Natural killer cell (primary cell): ENCODE data around the gene MRGPRE. TPM values are rescaled to one million over a fixed set of nuclear protein-coding genes. Genes with fewer than 3 reads are reported as not detected.

ENCODE experiments used
- ATAC-seq, 3 donors: fragments of 150-1000 bp in 2 of 3; fragments of 200-7000 bp in 1 of 3; cut with Tn5 transposase; 1 replicate in 1 of 3; 2 replicates in 2 of 3; pipeline ENCODE4 v1.10.0; 2021; ENCODE audit warnings: mild to moderate bottlenecking in 2 of 3, moderate library complexity in 2 of 3
- DNase-seq, 2 donors: peaks; one replicate each; pipeline versions ENCODE4 v3.0.0 to v3.0.0-alpha.2; 2013 to 2021; ENCODE audit warnings: mixed read lengths in 1 of 2
- H3K27ac ChIP-seq: one replicate; pipeline ENCODE4 v1.5.1; 2013; ENCODE audit warnings: mild to moderate bottlenecking, low read length
- H3K27me3 ChIP-seq: one replicate; pipeline ENCODE4 v1.6.1; 2013; ENCODE audit warnings: low read length; ENCODE audit not compliant: control insufficient read depth, insufficient read depth
- H3K36me3 ChIP-seq: one replicate; pipeline ENCODE4 v1.6.1; 2013; ENCODE audit warnings: low read length; ENCODE audit not compliant: control insufficient read depth, insufficient read depth
- H3K4me1 ChIP-seq: one replicate; pipeline ENCODE4 v1.6.1; 2013; ENCODE audit warnings: low read length; ENCODE audit not compliant: control insufficient read depth, insufficient read depth
- H3K4me3 ChIP-seq: one replicate; pipeline ENCODE4 v1.5.1; 2013; ENCODE audit warnings: low read length
- H3K9me3 ChIP-seq: one replicate; pipeline ENCODE4 v1.6.1; 2013; ENCODE audit warnings: low read length; ENCODE audit not compliant: control insufficient read depth, insufficient read depth
- H3K27ac Mint-ChIP-seq, 2 donors: one replicate each; pipeline ENCODE4 v1.8.0; 2022; ENCODE audit warnings: mild to moderate bottlenecking in 2 of 2, mixed read lengths in 2 of 2, moderate library complexity in 1 of 2
- H3K27me3 Mint-ChIP-seq, 2 donors: one replicate each; pipeline ENCODE4 v1.8.0; 2022; ENCODE audit warnings: low read depth in 2 of 2, mixed read lengths in 2 of 2
- H3K36me3 Mint-ChIP-seq: one replicate; pipeline ENCODE4 v1.8.0; 2022; ENCODE audit warnings: mixed read lengths
- H3K4me1 Mint-ChIP-seq, 2 donors: one replicate each; pipeline ENCODE4 v1.8.0; 2022; ENCODE audit warnings: mixed read lengths in 2 of 2
- H3K4me3 Mint-ChIP-seq: one replicate; pipeline ENCODE4 v1.8.0; 2022; ENCODE audit warnings: mild to moderate bottlenecking, moderate library complexity, mixed read lengths
- H3K9me3 Mint-ChIP-seq, 2 donors: one replicate each; pipeline ENCODE4 v1.8.0; 2022; ENCODE audit warnings: mixed read lengths in 2 of 2
- CTCF ChIP-seq: fragments of 200-600 bp; IDR thresholded peaks from one replicate; pipeline ENCODE4 v1.8.0; 2022; ENCODE audit warnings: antibody characterized with exemption
- WGBS: methylation state at CpG from one replicate; pipeline ENCODE4 v1.1.7; 2013; ENCODE audit warnings: missing lambda C conversion rate; ENCODE audit not compliant: insufficient coverage; 5-methylcytosine and 5-hydroxymethylcytosine counted together
- intact Hi-C: fragments of 100-400 bp; cut with micrococcal nuclease; formaldehyde crosslinking; loops from one replicate; pipeline ENCODE4 v1.14.2; 2022
- total RNA-seq, 4 donors: library from RNA; stranded (reverse); fragments of 120-200 nt in 1 of 4; gene quantifications; one replicate each; pipeline versions ENCODE4 v1.2.3 to v1.2.4, GENCODE V29; 2013 to 2022

Gene MRGPRE
- total RNA-seq, 3 donors from 2014 or later (not counting 1 experiment from before 2014, with no cell fraction given) = not detected

DNA sequence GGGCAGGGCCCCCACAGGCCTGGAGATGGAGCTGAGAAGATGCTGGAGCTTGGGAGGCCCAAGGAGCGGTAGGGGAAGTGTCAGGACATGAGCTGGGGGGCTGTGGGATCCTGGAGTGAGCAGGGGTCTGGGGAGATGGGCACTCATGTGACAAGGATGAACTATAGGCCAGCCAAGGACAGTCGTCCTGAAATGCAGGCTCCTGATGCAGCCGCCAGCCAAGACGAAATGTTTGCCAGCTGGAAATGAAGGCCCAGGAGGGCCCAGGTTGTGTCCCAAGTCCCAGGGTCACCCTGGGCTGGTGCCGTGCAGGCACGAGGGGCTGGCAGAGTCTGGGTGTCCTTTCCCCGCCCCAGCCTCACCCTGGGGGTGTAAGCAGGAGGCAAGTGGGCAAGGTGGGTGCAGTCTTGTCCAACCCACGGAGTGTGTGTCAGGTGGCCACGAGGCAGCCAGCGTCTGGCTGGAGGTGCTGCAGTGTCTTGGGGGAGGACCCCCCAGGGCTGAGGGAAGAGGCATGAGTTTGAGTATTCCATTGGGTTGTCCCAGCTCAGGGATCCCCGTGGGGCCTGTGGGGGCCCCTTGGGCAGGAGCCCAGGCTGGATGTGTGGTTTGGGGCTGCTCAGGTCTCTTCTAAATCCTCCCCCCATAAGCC, 35.0 kb downstream of the MRGPRE start:
- no peak for ATAC-seq
- no peak for TF ChIP-seq CTCF
- peak in 1 of 2 donors; percentile 13 for DNase-seq
- Mint-ChIP-seq H3K36me3 (no peaks in the 10 kb centered on the region), H3K4me3 (no peak overlapping the region), H3K27me3 (peaks cover 0 to 26% of the 10 kb centered on the region in 2 donors), H3K4me1 (no peaks in the 10 kb centered on the region), H3K9me3 (no peaks in the 10 kb centered on the region), H3K27ac (no peak overlapping the region)
- Histone ChIP-seq H3K4me1 (peaks cover 13% of the 10 kb centered on the region), H3K9me3 (no peaks in the 10 kb centered on the region), H3K27me3 (peaks cover 20% of the 10 kb centered on the region), H3K27ac (no peak overlapping the region), H3K4me3 (no peak overlapping the region), H3K36me3 (no peaks in the 10 kb centered on the region)
- intact Hi-C loops = no loop called here
- WGBS = 86% methylated on average over 11 of the region's 11 CpGs

- H3K9me3 ChIP-seq = no peaks in the 10 kb centered on the region
- DNase-seq (no peak), ATAC-seq (no peak)
- H3K4me1 ChIP-seq = peaks cover 6% of the 10 kb centered on the region
- H3K4me1 Mint-ChIP-seq = no peaks in the 10 kb centered on the region
- no peak overlapping the region for H3K27ac ChIP-seq
- no peak overlapping the region for H3K4me3 ChIP-seq
- no peaks in the 10 kb centered on the region for H3K36me3 Mint-ChIP-seq
- H3K27me3 ChIP-seq = peaks cover 13% of the 10 kb centered on the region
- H3K36me3 ChIP-seq = no peaks in the 10 kb centered on the region
- no peak overlapping the region for H3K4me3 Mint-ChIP-seq
- no peak for TF ChIP-seq CTCF
- WGBS = 92% methylated on average over 23 of the region's 23 CpGs
- no peak overlapping the region for H3K27ac Mint-ChIP-seq
- peaks cover 0 to 24% of the 10 kb centered on the region in 2 donors for H3K27me3 Mint-ChIP-seq
- H3K9me3 Mint-ChIP-seq = no peaks in the 10 kb centered on the region
- intact Hi-C loops = no loop called here
Measured at GRCh38 chr11:3196161-3197043, 35.8 kb downstream of the MRGPRE start.

- ATAC-seq = no peak
- 78% methylated on average over 21 of the region's 22 CpGs for WGBS
- no peaks in the 10 kb centered on the region for H3K4me1 ChIP-seq
- Mint-ChIP-seq H3K27ac (no peak overlapping the region), H3K27me3 (peaks cover 0 to 18% of the 10 kb centered on the region in 2 donors), H3K36me3 (no peaks in the 10 kb centered on the region), H3K9me3 (no peaks in the 10 kb centered on the region), H3K4me3 (no peak overlapping the region), H3K4me1 (no peaks in the 10 kb centered on the region)
- H3K27ac ChIP-seq = no peak overlapping the region
- H3K27me3 ChIP-seq = peaks cover 4% of the 10 kb centered on the region
- no peaks in the 10 kb centered on the region for H3K9me3 ChIP-seq
- intact Hi-C loops = no loop called here
- TF ChIP-seq CTCF = no peak
- H3K36me3 ChIP-seq = no peaks in the 10 kb centered on the region
- peak in 1 of 2 donors; percentile 10 for DNase-seq
- no peak overlapping the region for H3K4me3 ChIP-seq
Measured at GRCh38 chr11:3195251-3196160, 36.7 kb downstream of the MRGPRE start.
